Putamen (tissue), 1 donor: Measurements from ENCODE around the gene DNAJB2.
"Not testable (repeated sequence)": the region's sequence is repeated elsewhere in the genome, so short reads cannot be mapped to it uniquely, and the experiment has no call there.

Experiments
- DNase-seq: peaks from one replicate; pipeline ENCODE4 v3.0.0-alpha.2; 2016; ENCODE audit warnings: low spot score

DNAJB2 gene

DNA sequence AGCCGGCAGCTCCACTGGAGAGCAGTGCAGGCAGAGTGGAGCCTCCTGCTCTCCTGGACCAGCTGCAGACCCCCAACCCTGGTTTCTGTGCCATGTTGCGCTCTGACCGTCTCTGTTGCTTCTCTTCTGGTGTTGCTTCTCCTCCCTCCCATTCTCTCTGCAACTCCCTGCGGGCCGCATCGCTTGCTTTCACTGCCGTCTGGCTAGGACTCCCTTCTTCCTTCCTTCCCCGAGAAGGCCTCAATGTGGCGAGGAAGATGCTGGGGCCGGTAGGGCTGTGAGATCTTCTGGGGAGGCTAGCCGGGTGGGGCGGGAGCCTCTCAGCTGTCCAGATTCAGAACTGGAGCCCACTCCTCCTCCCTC, 6.2 kb downstream of the DNAJB2 start:
- DNase-seq: no peak

DNA sequence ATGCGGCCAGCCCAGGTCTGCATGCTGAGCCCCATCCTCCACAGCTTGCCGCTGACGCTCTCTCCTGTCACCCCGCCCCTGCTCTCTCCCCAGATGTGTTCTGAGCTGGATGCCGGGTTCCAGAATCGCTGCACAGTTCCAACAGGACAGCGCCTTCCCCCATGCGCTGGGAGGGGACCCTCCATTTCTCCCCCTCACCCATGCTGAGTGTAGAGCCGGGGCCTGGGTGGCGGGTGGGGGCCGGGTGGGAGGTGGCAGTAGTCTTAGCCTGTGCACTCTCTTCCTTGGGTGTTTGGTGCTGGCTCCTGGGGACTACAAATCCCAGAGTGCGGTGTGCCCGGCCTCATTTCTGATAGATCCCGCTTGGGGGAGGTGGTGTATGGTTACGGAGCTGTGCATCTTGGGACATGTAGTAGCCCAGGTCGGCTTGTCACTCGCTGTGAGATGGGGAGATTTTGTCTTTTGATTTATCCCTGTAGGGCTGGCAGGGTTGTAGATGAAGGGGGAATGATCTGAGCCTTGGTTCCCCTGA, 6.8 kb downstream of the DNAJB2 start:
- peak; percentile 78 for DNase-seq

GRCh38 chr2:219286436-219287115, 7.4 kb downstream of the DNAJB2 start:
- DNase-seq: no peak

GRCh38 chr2:219287116-219287440, 7.9 kb downstream of the DNAJB2 start:
- not testable (repeated sequence) for DNase-seq

DNA sequence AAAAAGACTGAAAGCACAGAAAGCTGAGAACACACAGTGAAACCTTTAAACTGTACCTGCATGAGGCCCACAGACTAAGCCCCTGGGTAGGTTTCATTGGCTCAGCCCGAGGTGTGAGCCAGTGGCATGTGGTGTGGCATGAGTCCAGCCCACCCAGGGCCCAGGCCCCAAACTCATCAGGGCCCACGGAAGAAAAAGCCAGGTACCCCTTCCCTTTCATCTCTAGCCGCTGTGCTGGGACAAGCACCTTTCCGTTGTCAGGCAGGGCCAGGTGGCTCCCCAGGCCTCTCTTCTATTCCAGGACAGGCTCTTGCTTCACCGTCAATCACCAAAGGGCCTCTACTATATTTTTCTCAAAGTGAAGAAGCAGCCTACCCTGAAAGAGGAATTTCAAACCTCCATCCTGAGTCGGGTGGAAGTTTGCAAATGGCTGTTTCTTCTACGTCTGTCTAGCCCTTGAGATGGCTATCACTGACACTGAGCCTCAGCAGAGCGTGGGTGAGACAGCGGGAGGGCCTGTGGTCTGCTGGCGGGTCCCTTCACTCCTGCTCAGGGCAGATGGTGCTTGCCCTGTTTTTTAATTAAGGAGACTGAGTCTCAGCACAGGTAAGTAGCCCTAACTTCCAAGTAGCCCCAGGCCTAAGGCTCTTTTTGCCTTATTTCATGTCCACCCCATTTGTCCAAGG, 8.6 kb downstream of the DNAJB2 start:
- DNase-seq: no peak

- no peak for DNase-seq
Measured at GRCh38 chr2:219289195-219289536, 10.0 kb downstream of the DNAJB2 start.

- peak; percentile 86 for DNase-seq
Measured at GRCh38 chr2:219289537-219290361, 10.6 kb downstream of the DNAJB2 start.

DNA sequence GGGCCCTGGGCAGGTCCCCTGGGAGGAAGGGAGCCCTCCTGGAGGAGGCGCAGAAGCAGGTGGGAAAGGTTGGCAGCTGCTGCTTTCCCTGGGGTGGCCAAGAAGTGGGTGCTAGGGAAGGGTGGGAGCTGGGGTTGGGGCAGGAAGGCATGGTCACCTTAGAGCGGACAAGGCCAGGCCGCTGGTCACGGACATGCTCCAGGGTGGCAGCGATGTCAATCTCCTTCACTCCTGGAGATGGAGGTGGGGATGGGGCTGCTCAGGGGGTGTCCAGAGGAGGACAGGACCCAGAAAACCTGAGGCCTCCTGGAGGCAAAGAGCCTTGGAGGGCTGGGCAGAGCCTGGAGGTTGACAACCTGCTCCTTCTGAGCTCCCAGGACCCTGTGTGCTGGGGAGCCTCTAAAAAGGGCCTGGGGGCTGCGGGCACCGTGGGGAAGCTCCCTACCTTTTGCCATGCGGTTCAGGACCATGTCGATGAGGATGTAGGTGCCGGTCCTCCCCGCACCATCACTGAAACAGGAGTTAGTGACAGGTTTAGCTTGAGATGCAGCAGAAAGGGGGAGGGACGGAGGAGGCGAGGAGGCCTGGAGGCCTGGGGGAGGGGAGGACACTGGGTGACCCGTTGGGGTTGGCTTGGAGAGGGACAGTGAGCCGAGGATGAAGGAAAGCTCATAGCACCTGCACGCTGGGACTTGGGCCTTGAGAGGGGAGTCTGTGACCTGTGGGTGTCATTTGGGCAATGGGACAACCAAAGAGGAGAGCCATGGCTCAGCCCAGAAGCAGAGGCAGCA, 11.4 kb downstream of the DNAJB2 start:
- no peak for DNase-seq

DNA sequence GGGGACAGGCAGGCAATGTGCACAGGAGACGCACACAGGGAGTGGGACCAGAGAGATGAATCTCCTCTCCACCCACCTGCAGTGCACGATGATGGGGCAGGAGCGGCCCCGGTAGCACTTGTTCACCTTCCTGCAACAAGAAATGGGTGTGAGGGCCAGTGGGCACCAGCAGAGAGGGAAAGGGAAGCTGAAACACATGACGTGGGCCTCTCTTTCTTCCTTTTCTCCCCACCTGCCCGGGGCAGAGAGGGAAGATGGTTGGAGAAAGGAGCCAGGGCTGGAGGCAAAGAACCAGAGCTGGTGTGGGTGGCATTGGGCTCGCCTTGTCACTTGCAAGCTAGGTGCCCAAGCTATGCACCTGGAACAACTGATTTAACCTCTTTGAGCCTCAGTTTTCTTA, 12.2 kb downstream of the DNAJB2 start:
- DNase-seq: no peak

DNA sequence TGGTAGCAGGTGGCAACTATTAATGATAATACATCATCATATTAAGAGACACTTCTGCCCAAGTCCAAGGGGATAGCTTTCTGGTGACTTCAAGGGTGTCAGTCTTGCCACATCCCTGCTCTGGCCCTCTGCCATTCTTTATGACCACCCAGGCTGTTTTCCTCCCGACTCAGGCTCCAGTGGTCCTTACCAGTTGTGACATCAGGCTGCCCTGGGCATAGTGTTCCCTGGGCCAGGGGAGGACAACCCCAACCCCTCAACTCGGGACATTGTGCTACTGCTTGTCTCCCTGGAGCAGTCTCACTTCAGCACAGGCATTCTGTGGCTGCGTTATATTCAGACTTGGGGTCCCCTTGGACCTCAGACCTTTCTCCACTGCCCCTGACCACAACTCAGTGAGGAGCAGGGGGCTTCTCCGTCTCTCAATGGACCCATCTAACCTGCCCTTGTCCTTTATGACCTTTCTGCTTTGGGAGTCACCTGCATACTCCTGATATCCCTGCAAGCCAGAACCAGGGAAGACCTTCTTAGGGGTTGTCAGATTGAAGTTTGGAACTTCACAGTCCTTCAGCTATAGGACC, 12.8 kb downstream of the DNAJB2 start:
- no peak for DNase-seq

DNA sequence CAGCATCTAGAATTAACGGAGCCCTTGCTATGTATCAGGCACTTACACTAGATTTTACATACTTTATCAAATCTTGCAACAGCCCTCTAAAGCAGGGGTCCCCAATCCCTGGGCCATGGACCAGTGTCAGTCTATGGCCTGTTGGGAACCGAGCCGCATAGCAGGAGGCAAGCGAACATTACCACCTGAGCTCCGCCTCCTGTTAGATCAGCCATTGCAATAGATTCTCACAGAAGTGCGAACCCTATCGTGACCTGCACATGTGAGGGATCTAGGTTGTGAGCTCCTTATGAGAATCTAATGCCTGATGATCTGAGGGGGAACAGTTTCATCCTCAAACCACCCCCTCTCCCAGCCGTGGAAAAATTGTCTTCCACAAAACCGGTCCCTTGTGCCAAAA, 13.4 kb downstream of the DNAJB2 start:
- DNase-seq: no peak

DNA sequence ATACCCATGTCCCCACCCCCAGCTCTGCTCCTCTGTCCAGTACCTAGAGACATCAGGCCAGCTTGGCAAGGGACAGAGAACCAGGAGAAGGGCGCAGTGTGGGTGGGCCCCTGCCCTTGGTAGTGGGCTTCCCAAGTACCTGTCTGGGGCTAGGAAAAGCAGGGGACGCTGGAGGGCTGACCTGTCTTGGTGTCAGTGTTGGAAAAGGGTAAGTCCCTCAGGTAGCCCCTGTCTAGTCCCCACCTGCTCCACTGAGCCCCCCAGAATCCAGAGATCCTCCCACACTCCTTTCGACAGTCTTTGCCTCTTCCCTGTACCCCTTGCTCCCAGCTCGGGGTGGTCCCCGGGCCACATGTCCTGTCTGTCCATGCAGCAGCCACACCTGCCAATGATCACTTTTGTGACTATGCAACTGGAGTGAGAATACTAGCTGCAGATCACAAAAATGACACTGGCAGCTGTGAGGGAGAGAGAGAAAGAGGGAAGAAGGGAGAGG, 14.6 kb downstream of the DNAJB2 start:
- no peak for DNase-seq

DNA sequence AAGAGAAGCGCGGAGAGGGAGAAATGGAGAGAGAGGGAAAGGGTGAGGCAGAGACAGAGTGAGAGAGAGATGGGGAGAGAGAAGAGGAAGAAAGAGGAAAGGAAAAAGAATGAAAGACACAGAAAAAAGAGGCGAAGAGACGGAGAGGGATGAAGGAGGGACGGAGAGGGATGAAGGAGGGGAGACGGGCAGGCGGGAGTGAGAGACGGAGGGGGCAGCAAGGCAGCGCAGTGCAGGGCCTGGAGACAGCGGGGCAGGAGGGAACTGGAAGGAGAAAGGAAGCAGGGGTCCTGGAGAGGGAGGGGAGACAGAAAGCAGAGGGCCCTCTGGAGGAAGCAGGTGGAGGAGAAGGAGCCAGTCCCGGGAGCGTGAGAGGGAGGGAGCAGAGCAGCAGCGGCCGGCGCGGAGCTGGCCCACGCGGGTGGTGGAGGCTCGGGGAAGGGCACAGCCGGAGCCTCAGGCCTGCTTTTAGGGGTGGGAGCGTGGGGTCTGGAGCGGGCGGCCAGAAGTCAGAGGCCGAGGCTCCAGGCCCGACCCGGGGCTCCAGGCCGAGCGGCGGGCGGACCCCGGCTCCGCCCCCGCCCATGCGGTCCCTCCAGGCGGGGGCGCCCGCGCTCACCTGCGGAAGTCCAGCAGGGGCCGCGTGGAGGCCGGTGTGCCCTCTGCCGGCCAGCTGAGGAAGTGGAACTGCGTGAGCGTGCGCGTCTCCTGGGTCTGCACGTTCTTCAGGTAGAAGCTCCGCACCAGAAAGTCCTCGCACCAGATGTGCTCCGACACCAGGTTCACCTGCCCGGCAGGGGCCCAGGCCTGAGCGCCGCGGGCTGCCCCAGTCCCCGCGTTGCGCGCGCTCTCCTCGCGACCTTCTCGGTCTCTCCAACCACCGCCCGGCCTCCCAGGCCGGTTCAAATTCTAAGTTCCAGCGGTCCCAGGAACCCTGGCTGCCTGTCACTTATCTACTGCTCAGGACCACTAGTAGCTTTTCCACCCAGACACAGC, 15.5 kb downstream of the DNAJB2 start:
- DNase-seq: peak; percentile 76

- no peak for DNase-seq
Measured at GRCh38 chr2:219296142-219296541, 17.0 kb downstream of the DNAJB2 start.

DNA sequence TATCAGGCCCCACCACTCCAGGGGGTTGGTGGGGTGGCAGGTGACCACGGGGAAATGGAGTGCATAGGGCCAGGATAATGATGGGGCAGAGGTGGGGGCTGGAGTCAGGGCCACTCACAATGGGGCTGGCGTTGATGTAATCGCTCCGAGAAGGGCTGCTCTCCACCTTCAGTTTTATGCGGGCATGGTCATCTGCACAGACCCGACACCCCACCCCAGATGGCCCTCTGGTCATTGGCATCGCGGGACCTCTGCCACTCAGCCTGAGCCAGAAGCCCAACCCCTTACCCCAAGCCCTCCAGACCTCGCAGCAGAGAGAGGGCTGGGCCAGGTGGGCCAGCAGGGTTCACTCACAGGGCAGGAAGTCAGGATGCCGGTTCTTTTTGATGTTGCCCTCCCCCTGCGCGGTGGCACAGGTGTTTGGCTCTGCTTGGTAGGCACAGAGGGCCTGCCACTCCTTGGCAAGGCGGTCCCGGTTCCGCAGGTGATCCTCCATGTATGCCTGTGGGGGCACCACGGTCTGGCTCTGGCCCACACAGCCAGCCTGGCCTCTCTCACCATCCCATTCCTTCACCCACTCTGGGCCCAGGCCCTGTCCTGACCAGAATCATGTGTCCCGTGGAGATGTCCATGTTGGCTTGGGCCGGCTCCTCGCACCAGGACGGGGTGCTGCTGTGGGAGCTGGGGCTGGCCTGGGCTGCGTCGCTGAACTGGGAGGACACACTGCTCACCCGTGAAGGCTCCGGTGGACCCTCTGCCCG, 17.6 kb downstream of the DNAJB2 start:
- DNase-seq: no peak

DNA sequence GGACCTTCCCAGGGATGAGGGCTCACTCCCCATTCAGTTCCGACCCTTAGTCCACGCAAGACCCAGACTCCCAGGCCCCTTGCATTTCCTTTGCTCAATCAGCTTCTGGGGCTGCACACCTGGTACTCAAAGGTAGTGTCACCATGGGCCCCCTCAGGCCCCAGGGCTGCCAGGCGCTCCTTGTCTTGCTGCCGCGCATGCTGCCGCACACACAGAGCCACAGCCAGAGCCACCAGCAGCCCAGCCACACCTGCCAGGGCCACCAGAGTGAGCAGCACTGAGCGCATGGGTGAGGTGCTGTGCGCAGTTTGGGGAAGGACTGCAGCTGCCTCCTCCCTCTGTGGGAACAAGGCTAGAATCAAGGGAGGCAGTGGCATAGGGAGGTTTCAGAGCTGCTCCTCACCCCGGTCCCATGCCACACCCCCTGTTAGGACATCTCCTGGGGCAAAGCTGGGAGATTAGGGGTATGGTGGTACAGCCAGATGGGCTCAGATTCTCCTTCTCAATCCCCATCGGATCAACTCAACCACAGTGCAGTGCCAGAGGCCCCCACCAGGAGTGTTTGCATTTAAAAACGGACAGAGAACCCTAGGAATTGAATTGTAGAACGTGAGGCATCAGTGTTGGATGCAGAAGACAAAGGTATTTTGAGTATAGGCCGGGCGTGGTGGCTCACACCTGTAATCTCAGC, 18.7 kb downstream of the DNAJB2 start:
- no peak for DNase-seq

- no peak for DNase-seq
Measured at GRCh38 chr2:219298759-219299371, 19.7 kb downstream of the DNAJB2 start.

GRCh38 chr2:219299372-219299760, 20.2 kb downstream of the DNAJB2 start:
- no peak for DNase-seq

- DNase-seq: no peak
Measured at GRCh38 chr2:219300022-219300421, 20.9 kb downstream of the DNAJB2 start.
